HG03159 (cell line): ENCODE results near the gene SSUH2.

ENCODE experiments used
- ATAC-seq: cut with Tn5 transposase; IDR thresholded peaks from one replicate; pipeline ENCODE4 v1.9.1; 2021; ENCODE audit warnings: mild to moderate bottlenecking, moderate library complexity; ENCODE audit not compliant: unreplicated experiment

SSUH2 gene

GRCh38 chr3:8621141-8621540, 23.5 kb downstream of the SSUH2 start:
- no peak for ATAC-seq

- no peak for ATAC-seq
Observed at GRCh38 chr3:8619548-8619947, 25.1 kb downstream of the SSUH2 start.

- no peak for ATAC-seq
Observed at GRCh38 chr3:8618950-8619349, 25.6 kb downstream of the SSUH2 start.

GRCh38 chr3:8617921-8618320, 26.7 kb downstream of the SSUH2 start:
- ATAC-seq: no peak

GRCh38 chr3:8610951-8611350, 33.6 kb downstream of the SSUH2 start:
- ATAC-seq: no peak

- ATAC-seq: no peak
Observed at GRCh38 chr3:8608791-8609467, 35.7 kb downstream of the SSUH2 start.

GRCh38 chr3:8608041-8608790, 36.4 kb downstream of the SSUH2 start:
- ATAC-seq: no peak

GRCh38 chr3:8607234-8608040, 37.2 kb downstream of the SSUH2 start:
- ATAC-seq: no peak

- ATAC-seq: no peak
Observed at GRCh38 chr3:8606701-8607231, 37.8 kb downstream of the SSUH2 start.

- no peak for ATAC-seq
Observed at GRCh38 chr3:8604988-8605387, 39.6 kb downstream of the SSUH2 start.

GRCh38 chr3:8604006-8604405, 40.6 kb downstream of the SSUH2 start:
- no peak for ATAC-seq

- no peak for ATAC-seq
Observed at GRCh38 chr3:8603115-8603710, 41.4 kb downstream of the SSUH2 start.

GRCh38 chr3:8600457-8600856, 44.1 kb downstream of the SSUH2 start:
- no peak for ATAC-seq

- no peak for ATAC-seq
Observed at GRCh38 chr3:8599146-8599545, 45.5 kb downstream of the SSUH2 start.

GRCh38 chr3:8597219-8597853, 47.3 kb downstream of the SSUH2 start:
- ATAC-seq: no peak

- no peak for ATAC-seq
Observed at GRCh38 chr3:8596321-8597218, 48.0 kb downstream of the SSUH2 start.

- no peak for ATAC-seq
Observed at GRCh38 chr3:8595695-8596115, 48.9 kb downstream of the SSUH2 start.

GRCh38 chr3:8595252-8595651, 49.3 kb downstream of the SSUH2 start:
- no peak for ATAC-seq

- ATAC-seq: no peak
Observed at GRCh38 chr3:8593021-8593827, 51.4 kb downstream of the SSUH2 start.
